Measurements from ENCODE around the gene LATS2.

The LATS2 gene

GRCh38 chr13:21055016-21055415 lies 6.4 kb downstream of the LATS2 start:
- TF ChIP-seq SIN3A (IDR thresholded peaks at IDR 0.05; ENCODE audit: borderline replicate concordance, insufficient read depth, low read length) (no peak), TAF1 (IDR thresholded peaks at IDR 0.05; ENCODE audit: borderline replicate concordance, insufficient read depth, low read length) (no peak), POLR2AphosphoS5 (IDR thresholded peaks at IDR 0.05; ENCODE audit: low read depth, low read length) (no peak), FOXP2 (optimal IDR thresholded peaks at IDR 0.05; ENCODE audit: borderline replicate concordance, extremely low read depth, extremely low read length, insufficient read depth) (no peak)
- TF ChIP-seq, protein P1, sequence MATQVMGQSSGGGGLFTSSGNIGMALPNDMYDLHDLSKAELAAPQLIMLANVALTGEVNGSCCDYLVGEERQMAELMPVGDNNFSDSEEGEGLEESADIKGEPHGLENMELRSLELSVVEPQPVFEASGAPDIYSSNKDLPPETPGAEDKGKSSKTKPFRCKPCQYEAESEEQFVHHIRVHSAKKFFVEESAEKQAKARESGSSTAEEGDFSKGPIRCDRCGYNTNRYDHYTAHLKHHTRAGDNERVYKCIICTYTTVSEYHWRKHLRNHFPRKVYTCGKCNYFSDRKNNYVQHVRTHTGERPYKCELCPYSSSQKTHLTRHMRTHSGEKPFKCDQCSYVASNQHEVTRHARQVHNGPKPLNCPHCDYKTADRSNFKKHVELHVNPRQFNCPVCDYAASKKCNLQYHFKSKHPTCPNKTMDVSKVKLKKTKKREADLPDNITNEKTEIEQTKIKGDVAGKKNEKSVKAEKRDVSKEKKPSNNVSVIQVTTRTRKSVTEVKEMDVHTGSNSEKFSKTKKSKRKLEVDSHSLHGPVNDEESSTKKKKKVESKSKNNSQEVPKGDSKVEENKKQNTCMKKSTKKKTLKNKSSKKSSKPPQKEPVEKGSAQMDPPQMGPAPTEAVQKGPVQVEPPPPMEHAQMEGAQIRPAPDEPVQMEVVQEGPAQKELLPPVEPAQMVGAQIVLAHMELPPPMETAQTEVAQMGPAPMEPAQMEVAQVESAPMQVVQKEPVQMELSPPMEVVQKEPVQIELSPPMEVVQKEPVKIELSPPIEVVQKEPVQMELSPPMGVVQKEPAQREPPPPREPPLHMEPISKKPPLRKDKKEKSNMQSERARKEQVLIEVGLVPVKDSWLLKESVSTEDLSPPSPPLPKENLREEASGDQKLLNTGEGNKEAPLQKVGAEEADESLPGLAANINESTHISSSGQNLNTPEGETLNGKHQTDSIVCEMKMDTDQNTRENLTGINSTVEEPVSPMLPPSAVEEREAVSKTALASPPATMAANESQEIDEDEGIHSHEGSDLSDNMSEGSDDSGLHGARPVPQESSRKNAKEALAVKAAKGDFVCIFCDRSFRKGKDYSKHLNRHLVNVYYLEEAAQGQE (IDR thresholded peaks at IDR 0.05; ENCODE audit: insufficient read depth in 1 of 2, low read depth in 2 of 2, low read length in 2 of 2) = no peak

DNA sequence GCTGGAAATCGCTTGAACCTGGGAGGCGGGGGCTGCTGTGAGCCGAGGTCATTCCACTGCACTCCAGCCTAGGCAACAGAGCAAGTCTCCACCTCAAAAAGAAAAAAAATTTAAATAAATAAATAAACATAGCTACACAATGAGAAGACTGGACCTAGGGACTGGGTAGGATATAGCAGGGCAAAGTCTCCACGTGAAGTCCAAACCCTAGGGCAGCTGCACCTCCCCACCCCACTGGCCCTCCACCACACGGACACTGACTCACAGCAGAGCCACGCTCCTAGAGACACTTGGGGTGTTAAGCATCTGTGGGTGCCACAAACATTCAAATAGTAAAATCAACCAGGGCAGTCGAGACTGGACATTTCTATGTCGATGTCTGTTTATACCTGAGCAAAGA lies 7.1 kb downstream of the LATS2 start:
- TF ChIP-seq TAF1 (IDR thresholded peaks at IDR 0.05; ENCODE audit: borderline replicate concordance, insufficient read depth, low read length) = no peak
- TF ChIP-seq POLR2AphosphoS5 (IDR thresholded peaks at IDR 0.05; ENCODE audit: low read depth, low read length) = no peak
- no peak for TF ChIP-seq SIN3A (IDR thresholded peaks at IDR 0.05; ENCODE audit: borderline replicate concordance, insufficient read depth, low read length)
- TF ChIP-seq, protein P1 (IDR thresholded peaks at IDR 0.05; ENCODE audit: insufficient read depth in 1 of 2, low read depth in 2 of 2, low read length in 2 of 2) = no peak
- TF ChIP-seq FOXP2 (optimal IDR thresholded peaks at IDR 0.05; ENCODE audit: borderline replicate concordance, extremely low read depth, extremely low read length, insufficient read depth) = no peak

- TF ChIP-seq, protein P1 (IDR thresholded peaks at IDR 0.05; ENCODE audit: insufficient read depth in 1 of 2, low read depth in 2 of 2, low read length in 2 of 2) = no peak
- no peak for TF ChIP-seq POLR2AphosphoS5 (IDR thresholded peaks at IDR 0.05; ENCODE audit: low read depth, low read length)
- TF ChIP-seq SIN3A (IDR thresholded peaks at IDR 0.05; ENCODE audit: borderline replicate concordance, insufficient read depth, low read length) = no peak
- TF ChIP-seq TAF1 (IDR thresholded peaks at IDR 0.05; ENCODE audit: borderline replicate concordance, insufficient read depth, low read length) = no peak
- no peak for TF ChIP-seq FOXP2 (optimal IDR thresholded peaks at IDR 0.05; ENCODE audit: borderline replicate concordance, extremely low read depth, extremely low read length, insufficient read depth)
Measured at GRCh38 chr13:21053231-21053630, 8.2 kb downstream of the LATS2 start.

GRCh38 chr13:21051675-21052074 lies 9.7 kb downstream of the LATS2 start:
- TF ChIP-seq TAF1 (IDR thresholded peaks at IDR 0.05; ENCODE audit: borderline replicate concordance, insufficient read depth, low read length) (no peak), SIN3A (IDR thresholded peaks at IDR 0.05; ENCODE audit: borderline replicate concordance, insufficient read depth, low read length) (no peak), POLR2AphosphoS5 (IDR thresholded peaks at IDR 0.05; ENCODE audit: low read depth, low read length) (no peak), FOXP2 (optimal IDR thresholded peaks at IDR 0.05; ENCODE audit: borderline replicate concordance, extremely low read depth, extremely low read length, insufficient read depth) (no peak)
- TF ChIP-seq, protein P1 (IDR thresholded peaks at IDR 0.05; ENCODE audit: insufficient read depth in 1 of 2, low read depth in 2 of 2, low read length in 2 of 2) = no peak
